Measurements from ENCODE around the gene PFKFB3.
"Not testable (repeated sequence)": the region's sequence is repeated elsewhere in the genome, so short reads cannot be mapped to it uniquely, and the experiment has no call there.

PFKFB3 gene

DNA sequence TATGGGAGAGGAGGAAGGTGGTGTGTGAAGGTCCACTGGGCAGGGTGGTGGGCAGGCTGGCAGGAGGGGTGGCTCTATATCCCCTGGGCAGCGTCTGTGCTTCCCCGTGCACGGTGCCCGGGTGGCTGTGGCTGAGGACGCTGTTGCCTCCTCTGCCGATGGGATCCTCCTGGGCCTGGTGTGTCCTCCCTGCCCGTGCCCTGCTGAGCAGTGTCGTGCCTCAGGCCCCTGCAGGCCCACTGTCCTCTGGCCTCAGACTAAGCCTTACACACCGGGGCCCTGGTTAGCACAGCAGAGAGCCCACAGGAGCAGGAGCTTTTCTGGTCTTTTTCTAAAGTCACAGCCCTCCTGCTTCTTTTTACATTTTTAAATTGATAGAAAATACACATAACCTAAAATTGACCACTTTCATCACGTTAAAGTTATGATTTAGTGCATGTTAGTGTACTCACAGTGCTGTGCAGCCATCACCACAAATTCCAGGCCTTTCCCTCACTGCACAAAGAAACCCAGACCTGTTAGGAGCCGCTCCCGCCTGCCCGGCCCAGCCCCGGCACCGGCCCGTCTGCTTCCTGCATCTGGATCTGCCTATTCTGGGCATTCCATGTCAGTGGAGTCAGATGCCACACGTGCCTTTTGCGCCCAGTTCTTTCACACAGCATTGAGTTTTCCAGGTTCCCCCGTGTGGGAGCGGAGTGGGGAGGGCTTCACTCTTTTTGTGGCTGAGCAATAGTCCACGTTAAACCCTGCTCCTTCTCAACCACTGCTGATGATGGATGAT is 19.4 kb downstream of the PFKFB3 start:
- DNase-seq, result no peak

DNA sequence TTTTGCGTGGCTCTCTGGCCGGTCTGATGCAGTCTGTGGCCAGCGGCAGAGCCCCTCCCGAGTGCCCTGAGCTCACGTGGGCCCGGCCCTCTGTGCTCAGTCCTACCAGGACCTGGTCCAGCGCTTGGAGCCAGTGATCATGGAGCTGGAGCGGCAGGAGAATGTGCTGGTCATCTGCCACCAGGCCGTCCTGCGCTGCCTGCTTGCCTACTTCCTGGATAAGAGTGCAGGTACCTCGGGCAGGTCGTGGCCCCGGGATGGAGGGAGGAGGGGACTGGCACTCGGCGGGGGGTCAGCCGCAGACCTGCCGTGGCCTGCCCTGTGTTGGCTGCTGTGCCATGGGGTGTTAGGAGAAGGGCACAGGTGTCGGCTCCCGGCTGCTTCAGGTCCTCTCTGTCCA is 20.0 kb downstream of the PFKFB3 start:
- no peak for DNase-seq

DNA sequence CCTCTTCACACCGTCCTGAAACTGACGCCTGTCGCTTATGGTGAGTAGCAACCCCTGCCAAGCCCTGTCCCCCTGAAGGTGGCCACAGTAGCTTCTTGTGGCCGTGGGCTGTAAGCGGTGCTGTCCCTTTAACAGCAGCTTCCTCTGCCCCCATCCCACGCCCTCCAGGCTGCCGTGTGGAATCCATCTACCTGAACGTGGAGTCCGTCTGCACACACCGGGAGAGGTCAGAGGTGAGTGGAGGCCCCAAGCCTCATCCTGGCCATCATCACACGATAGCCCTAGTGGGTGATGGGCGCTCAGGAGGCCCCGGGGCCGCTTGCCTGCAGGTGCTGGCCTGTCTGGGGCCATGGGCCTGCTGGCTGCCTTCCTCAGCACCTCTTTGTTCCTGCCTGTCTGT is 21.2 kb downstream of the PFKFB3 start:
- no peak for DNase-seq

DNA sequence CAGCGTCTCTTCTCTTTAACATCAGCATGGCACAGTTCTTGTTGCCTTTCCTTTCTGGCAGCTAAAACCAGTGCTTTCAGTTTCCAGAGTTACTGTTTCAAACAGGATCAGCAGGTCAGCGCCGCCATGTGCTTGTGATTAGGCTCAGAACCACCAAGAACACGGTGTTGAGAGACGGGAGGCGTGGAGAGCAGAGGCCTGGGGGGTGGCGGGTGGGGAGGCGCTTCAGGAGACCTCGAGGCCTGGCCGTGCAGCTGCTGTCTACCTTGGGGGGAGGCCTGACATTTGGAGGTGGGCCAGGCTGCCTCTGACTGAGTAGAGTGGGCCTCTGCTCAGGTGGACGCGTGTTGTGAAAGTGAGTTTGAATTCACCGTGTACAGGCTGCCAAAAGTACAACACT is 22.0 kb downstream of the PFKFB3 start:
- no peak for DNase-seq

DNA sequence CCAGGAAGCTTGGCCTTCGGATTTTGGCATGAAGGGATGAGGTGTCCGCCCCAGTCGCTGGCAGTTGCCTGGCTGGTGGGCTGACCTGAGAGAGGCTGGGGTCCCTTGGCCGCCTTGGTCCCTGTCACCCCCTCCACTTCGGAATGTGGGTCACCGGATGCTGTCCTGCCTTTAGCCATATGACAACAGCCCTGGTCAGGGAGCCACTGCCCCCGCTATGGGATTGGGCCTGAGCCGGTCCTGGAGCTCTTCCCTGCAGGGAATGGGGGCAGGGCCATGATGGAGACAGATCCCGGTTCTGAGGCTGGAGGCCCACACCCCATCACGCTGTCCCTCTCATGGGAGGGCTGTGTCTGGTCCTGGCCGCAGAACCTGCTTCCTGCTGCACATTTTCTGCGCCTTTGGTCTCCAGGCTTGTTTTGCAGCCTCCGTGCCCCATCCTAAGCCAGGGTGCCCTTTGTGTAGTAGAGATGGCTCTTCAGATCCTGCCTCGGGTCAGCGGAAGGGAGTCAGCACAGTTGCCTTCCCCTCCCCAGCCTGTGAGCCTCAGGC is 22.6 kb downstream of the PFKFB3 start:
- DNase-seq, result no peak

DNA sequence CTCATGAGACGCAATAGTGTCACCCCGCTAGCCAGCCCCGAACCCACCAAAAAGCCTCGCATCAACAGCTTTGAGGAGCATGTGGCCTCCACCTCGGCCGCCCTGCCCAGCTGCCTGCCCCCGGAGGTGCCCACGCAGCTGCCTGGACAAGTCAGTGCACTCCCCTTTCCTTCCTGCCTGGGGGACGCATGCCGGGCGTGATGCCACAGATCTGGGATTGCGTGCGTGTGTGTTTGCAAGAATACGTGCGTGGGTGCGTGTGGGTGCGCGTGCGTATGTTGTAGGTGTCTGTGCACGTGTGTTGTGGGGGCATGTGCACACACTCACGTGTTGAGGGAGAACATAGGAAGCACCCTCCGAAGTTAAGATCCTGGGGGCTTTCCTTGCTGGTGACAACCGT is 23.5 kb downstream of the PFKFB3 start:
- DNase-seq, result no peak

DNA sequence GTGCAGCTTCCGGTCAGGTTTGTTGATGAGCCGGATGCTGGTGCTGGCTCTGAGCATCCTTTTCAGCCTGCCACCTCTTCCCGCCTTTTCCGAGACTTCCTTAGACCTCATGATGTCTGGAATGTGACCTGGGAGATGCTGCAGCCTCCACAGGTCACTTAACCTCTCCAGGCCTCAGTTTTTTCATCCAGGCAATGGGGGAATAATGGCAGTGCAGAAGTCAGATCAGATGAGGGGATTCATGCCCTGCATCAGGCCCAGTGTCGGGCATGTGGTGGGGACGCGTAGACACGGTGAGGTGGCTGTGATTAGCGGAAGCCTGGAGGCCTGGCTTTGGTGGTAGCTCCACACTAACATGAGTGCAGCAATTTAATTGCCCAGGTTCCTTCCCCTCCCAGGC is 24.6 kb downstream of the PFKFB3 start:
- DNase-seq, result no peak

DNA sequence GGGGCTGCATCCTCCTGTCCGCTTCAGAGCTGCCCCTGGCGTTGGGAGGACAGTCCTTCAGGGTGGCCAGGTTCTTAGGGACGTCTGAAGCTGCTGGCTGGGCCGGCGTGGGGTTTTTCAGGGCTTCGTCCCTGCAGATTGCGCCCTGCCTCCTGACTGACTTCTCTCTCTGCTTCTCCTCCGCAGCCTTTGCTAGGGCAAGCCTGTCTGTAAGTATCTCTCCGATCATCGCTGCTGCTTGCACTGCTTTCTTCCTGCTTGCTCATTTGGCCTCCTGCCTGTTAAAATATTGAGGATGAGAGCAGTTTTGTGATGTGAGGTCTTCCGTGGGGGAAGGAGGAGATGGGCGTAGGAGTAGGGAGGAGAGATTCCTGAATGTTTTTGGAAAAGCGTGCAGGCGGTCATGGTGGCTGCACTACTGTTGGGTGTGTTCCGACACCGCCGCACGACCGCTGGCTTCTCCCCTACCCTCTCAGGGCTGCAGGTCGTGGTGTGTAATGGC is 25.3 kb downstream of the PFKFB3 start:
- DNase-seq, result no peak

DNA sequence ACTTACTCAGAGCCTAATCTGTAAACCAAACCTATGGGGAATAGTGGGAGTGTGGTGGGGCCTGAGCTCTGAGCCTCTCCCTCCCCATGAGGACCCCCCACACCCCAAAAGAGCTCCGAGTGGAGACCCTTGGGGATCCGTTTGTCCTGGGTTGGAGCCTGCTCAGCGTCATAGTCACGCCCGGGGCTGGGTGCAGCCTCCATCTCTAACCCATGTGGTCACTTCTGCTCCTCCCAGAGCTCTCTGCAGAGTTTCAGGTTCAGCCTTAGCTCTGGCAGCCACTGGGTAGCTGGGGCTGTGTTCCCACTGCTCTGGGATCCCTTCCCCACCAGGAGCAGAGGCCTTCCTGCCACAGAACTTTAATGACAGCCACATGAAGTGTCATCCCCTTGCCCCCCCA is 25.9 kb downstream of the PFKFB3 start:
- no peak for DNase-seq

DNA sequence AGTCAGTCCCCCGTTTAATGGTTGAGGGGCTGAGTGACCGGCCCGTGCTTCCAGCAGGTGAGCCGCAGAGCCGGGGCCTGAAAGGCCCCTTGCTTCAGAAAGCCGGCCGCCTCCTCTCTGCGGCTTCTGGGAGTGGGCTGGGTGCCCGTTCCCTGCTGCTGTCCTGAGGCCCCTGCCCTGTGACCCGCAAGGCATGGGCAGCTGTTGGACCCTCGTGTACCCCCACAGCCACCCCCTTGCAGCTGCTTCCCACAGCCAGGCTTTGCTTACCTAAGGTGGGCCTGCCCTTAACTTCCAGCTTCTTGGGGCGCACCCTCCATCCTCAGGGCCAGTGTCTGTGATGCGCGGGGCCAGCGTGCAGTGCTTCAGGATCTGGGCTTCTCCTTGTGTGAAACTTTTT is 26.6 kb downstream of the PFKFB3 start:
- no peak for DNase-seq

DNA sequence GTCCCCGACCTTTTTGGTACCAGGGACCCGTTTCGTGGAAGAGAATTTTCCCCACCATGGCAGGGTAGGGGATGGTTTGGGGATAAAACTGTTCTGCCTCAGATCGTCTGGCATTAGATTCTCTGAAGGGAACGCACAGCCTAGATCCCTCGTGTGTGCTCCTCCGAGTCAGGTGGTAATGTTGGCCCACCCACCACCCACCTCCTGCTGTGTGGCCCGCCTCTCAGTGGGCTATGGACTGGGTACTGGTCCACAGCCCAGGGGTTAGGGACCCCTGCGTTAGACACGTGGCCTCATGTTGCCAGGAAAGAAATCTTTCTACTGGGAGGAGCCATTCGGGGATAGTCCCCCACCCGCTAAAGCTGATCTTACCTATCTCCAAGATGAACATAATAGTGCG is 27.0 kb downstream of the PFKFB3 start:
- DNase-seq, result no peak

DNA sequence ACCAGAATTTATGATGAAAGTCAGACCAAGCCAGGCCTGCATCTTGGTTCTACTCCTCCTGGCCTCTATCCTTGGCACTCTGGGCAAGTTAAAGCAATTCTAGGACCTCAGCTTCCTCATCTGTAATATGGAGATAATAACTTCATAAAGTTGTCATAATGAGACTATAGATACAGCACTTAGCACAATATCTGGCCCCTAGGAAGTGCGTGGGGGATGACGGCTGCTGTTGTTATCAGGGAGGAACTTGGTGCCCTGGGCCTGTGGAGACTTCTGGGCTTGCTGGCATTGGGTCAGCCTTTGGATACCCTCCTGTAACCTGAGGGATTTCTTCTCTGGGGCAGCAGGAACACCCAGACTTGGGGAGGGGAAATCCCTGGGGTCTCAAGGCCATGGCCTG is 27.6 kb downstream of the PFKFB3 start:
- DNase-seq, result no peak

DNA sequence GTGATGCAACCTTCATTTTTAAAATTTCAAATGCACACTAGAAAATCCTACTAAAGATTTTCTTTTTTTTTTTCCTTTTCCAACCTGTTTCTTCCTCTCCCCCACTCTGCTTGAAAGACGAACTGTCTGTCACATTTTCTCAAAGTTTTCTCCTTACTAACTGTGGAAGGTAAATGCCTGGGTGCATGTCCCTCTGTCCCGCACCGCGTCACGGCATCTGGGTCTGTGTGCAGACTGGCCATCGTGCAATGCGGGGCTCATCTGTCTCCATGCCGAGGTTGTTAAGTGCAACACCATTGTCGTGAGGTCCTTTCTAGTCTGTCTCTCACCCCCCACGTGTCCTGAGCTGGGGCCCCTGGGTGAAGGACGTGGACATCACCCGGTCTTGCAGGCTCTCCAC is 28.4 kb downstream of the PFKFB3 start:
- DNase-seq, result no peak

DNA sequence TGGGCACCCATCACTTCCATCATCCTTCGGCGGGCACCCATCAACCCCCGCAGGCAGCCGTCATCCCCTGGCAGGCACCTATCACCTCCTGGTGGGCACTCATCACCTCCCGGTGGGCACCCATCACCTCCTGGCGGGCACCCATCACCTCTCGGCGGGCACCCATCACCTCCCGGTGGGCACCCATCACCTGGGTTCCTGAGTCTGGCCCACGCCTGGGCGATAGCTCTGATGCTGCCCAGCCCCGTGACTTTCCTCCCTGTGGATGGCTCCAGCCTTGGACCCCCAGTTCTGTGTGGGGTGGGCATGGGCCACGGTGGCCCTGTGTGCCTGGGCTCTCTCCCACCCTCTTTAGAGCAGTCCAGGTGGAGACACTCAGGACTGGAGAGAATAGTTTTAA is 29.0 kb downstream of the PFKFB3 start:
- DNase-seq, result no peak

DNA sequence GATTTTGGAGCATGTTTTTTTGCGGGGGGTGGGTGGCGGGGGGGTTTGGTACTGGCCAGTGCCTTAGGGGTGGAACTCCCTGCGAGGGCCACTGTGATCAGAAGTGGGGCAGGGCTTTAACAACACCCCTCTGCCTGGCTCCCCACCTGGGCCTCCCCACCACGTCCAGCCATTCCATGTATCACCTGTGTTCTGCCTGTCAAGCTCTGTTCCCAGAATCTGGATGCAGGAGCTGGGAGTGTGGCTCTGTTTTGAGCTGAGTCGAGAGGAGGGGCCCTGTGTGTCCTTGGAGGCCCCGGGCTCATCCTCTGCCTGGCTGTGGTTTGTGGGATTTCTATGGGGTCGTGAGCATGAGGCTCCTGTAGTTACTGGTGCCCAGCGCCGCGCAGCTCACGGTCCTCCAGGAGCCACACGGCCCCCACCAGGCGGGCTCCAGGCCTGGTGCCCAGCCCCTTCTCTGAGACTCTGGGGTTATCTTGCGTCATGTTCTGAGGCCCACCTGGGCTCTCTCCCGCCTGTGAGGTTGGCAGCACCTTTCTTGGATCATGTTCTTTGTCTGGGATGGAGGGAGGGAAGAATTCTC is 29.6 kb downstream of the PFKFB3 start:
- DNase-seq, result no peak

DNA sequence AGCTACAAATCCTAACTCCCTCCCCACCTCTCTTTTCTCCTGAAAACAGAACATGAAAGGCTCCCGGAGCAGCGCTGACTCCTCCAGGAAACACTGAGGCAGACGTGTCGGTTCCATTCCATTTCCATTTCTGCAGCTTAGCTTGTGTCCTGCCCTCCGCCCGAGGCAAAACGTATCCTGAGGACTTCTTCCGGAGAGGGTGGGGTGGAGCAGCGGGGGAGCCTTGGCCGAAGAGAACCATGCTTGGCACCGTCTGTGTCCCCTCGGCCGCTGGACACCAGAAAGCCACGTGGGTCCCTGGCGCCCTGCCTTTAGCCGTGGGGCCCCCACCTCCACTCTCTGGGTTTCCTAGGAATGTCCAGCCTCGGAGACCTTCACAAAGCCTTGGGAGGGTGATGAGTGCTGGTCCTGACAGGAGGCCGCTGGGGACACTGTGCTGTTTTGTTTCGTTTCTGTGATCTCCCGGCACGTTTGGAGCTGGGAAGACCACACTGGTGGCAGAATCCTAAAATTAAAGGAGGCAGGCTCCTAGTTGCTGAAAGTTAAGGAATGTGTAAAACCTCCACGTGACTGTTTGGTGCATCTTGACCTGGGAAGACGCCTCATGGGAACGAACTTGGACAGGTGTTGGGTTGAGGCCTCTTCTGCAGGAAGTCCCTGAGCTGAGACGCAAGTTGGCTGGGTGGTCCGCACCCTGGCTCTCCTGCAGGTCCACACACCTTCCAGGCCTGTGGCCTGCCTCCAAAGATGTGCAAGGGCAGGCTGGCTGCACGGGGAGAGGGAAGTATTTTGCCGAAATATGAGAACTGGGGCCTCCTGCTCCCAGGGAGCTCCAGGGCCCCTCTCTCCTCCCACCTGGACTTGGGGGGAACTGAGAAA is 30.4 kb downstream of the PFKFB3 start:
- DNase-seq, result no peak

DNA sequence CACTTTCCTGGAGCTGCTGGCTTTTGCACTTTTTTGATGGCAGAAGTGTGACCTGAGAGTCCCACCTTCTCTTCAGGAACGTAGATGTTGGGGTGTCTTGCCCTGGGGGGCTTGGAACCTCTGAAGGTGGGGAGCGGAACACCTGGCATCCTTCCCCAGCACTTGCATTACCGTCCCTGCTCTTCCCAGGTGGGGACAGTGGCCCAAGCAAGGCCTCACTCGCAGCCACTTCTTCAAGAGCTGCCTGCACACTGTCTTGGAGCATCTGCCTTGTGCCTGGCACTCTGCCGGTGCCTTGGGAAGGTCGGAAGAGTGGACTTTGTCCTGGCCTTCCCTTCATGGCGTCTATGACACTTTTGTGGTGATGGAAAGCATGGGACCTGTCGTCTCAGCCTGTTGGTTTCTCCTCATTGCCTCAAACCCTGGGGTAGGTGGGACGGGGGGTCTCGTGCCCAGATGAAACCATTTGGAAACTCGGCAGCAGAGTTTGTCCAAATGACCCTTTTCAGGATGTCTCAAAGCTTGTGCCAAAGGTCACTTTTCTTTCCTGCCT is 31.1 kb downstream of the PFKFB3 start:
- no peak for DNase-seq

DNA sequence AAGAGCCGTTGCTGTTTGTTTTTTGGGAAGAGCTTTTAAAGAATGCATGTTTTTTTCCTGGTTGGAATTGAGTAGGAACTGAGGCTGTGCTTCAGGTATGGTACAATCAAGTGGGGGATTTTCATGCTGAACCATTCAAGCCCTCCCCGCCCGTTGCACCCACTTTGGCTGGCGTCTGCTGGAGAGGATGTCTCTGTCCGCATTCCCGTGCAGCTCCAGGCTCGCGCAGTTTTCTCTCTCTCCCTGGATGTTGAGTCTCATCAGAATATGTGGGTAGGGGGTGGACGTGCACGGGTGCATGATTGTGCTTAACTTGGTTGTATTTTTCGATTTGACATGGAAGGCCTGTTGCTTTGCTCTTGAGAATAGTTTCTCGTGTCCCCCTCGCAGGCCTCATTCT is 31.6 kb downstream of the PFKFB3 start:
- DNase-seq, result no peak

DNA sequence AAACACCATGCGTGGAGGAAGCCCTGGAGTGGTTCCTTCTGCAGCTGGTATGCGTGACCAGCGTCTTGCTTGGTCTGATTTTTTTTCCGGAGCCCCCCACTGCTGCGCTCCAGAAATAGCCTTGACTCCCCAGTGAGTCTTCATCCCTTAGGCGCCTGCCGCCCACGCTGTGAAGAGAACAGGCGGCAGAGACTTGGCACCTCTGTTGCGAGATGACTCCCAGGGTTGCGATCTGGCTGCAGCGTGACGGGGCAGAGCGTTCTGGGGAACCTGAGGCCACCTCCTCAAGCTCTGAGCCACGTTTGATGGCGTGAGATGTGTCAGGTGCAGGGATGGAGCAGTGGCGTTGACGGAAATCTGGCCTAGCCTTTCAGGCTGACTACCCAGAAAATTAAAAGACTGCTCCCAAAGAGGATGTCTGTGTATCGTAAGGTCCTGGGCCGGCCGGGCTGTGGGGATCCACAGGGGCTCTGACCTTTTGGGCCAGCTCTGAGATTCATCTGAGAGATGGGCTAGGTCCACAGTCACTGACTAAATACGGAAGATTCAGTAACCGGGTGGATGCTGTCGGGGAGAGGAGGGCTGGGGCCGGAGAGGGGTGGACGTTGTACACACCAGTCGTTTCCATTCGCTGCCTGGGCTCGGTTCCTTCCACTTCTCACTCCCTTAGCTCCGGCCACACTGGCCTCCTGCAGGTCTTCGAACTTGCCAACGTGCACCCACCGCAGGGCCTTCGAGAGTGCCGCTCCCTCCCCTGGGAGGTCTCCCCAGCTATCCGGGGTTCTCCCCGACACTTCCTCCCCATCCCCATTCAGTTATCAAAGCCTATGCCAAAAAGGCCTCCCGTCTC is 33.8 kb downstream of the PFKFB3 start:
- no peak for DNase-seq

DNA sequence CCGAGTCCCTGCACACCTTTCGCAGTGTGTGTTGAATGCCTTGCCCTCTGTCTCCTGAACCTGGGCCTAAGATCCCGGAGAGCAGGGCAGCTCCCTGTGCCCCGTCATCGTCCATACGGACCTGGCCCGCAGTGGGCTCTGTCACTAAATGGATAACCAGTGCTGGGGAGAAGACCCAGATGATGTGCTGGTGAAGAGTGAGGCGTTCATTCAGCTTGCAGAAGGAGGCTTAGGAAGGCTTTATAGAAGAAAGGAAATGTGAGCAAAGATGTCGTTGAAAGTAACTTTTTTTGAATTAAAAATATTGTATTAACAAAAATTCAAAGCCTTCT is 34.4 kb downstream of the PFKFB3 start:
- no peak for DNase-seq

DNA sequence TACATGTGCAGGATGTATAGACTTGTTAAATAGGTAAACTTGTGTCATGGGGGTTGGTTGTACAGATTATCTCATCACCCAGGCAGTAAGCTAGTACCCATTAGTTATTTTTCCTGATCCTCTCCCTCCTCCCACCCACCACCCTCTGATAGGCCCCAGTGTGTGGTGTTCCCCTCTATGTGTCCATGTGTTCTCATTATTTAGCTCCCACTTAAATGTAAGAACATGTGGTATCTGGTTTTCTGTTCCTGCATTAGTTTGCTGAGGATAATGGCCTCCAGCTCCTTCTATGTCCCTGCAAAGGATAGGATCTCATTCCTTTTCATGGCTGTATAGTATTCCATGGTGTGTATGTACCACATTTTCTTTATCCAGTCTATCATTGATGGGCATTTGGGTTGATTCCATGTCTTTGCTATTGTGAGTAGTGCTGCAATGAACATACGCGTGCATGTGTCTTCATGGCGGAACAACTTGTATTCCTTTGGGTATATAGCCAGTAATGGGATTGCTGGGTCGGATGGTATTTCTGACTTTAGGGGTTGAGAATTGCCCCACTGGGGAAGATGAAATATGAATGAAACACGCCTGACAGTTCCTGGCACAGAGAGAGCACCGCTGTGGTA is 36.0 kb downstream of the PFKFB3 start:
- DNase-seq, result not testable (repeated sequence)

Measured in MV-4-11 (cell line).